Cortex of kidney (tissue), 1 donor: ENCODE data around the gene CSRP2.

Experiments used
- DNase-seq: peaks from one replicate; lab custom pipeline; 2025; lab: John Stamatoyannopoulos, UW

Gene CSRP2

GRCh38 chr12:76878899-76879709 is at the start of gene CSRP2:
Gene CSRP2, minus strand, starts transcription at chr12:76879019. Its CDS starts 12,759 bp downstream, at chr12:76866260.
- DNase-seq: peak; percentile 51

GRCh38 chr12:76927170-76927784 is 48.5 kb upstream of the CSRP2 start:
- no peak for DNase-seq

- DNase-seq: no peak
These were observed 46.3 kb upstream of the CSRP2 start for GRCh38 chr12:76925135-76925534.

GRCh38 chr12:76922866-76923265 is 44.0 kb upstream of the CSRP2 start:
- DNase-seq: no peak

GRCh38 chr12:76921891-76922664 is 43.3 kb upstream of the CSRP2 start:
- no peak for DNase-seq

GRCh38 chr12:76921100-76921471 is 42.3 kb upstream of the CSRP2 start:
- DNase-seq: no peak

- DNase-seq: no peak
These were observed 41.6 kb upstream of the CSRP2 start for GRCh38 chr12:76920172-76921099.

- no peak for DNase-seq
These were observed 40.8 kb upstream of the CSRP2 start for GRCh38 chr12:76919383-76920171.

GRCh38 chr12:76916170-76916540 is 37.3 kb upstream of the CSRP2 start:
- DNase-seq: no peak

- DNase-seq: no peak
These were observed 36.7 kb upstream of the CSRP2 start for GRCh38 chr12:76915361-76916169.

GRCh38 chr12:76914102-76914859 is 35.5 kb upstream of the CSRP2 start:
- DNase-seq: no peak

- DNase-seq: no peak
These were observed 30.5 kb upstream of the CSRP2 start for GRCh38 chr12:76909290-76909689.

GRCh38 chr12:76908303-76909017 is 29.6 kb upstream of the CSRP2 start:
- DNase-seq: no peak

GRCh38 chr12:76901628-76902380 is 23.0 kb upstream of the CSRP2 start:
- DNase-seq: no peak

GRCh38 chr12:76899522-76899921 is 20.7 kb upstream of the CSRP2 start:
- no peak for DNase-seq

- no peak for DNase-seq
These were observed 19.6 kb upstream of the CSRP2 start for GRCh38 chr12:76898442-76898841.

- DNase-seq: no peak
These were observed 17.5 kb upstream of the CSRP2 start for GRCh38 chr12:76896274-76896673.

GRCh38 chr12:76895796-76896195 is 17.0 kb upstream of the CSRP2 start:
- no peak for DNase-seq
